Vagina (tissue), 2 donors: ENCODE results near the gene CDCP1. TPM values are rescaled to one million over a fixed set of nuclear protein-coding genes. Genes with fewer than 3 reads are reported as not detected.

Source experiments
- DNase-seq, 2 donors: peaks; one replicate each; pipeline ENCODE4 v3.0.0-alpha.2; 2017; ENCODE audit errors: extremely low spot score in 2 of 2
- H3K27ac ChIP-seq: fragments of 200-600 bp; sonication (generic); one replicate; pipeline ENCODE4 v1.5.1; 2019
- H3K27me3 ChIP-seq: fragments of 200-600 bp; sonication (generic); one replicate; pipeline ENCODE4 v1.5.1; 2019
- H3K36me3 ChIP-seq, 2 donors: fragments of 200-600 bp; sonication (generic); one replicate each; pipeline ENCODE4 v1.5.1; 2017 to 2019
- H3K4me1 ChIP-seq: fragments of 200-600 bp; sonication (generic); one replicate; pipeline ENCODE4 v1.5.1; 2019
- H3K4me3 ChIP-seq, 2 donors: fragments of 200-600 bp; sonication (generic); 1 replicate in 1 of 2; 2 replicates in 1 of 2; pipeline ENCODE4 v1.5.1; 2016 to 2019
- H3K9me3 ChIP-seq: fragments of 200-600 bp; sonication (generic); one replicate; pipeline ENCODE4 v1.5.1; 2019
- CTCF ChIP-seq, 3 experiments: fragments of 450-650 bp in 2 of 3; fragments of 200-600 bp in 1 of 3; sonication (generic) in 1 of 3; IDR thresholded peaks; one replicate each; pipeline ENCODE4 v1.5.1; 2017 to 2019; ENCODE audit warnings: antibody characterized with exemption in 3 of 3, mild to moderate bottlenecking in 2 of 3, moderate library complexity in 2 of 3
- POLR2A ChIP-seq, 2 donors: fragments of 450-650 bp; IDR thresholded peaks; one replicate each; pipeline ENCODE4 v1.6.1; 2017; ENCODE audit warnings: antibody characterized with exemption in 2 of 2, mild to moderate bottlenecking in 2 of 2, moderate library complexity in 2 of 2
- POLR2AphosphoS5 ChIP-seq, 2 donors: sonication (generic); formaldehyde crosslinking; IDR thresholded peaks; one replicate each; pipeline ENCODE4 v1.9.0; 2017; ENCODE audit warnings: antibody characterized with exemption in 2 of 2, mild to moderate bottlenecking in 2 of 2, low read depth in 1 of 2; ENCODE audit not compliant: insufficient read depth in 1 of 2
- intact Hi-C: fragments of 100-400 bp; cut with DNase I; formaldehyde crosslinking; loops from one replicate; pipeline ENCODE4 v1.15.1; 2023
- total RNA-seq: library from RNA; depleted of rRNA; stranded (reverse); fragments of >200 nt; gene quantifications from one replicate; pipeline ENCODE4 v1.2.3, GENCODE V29; 2016

CDCP1 gene
- total RNA-seq, 1 donor from 2014 or later = 27.5 TPM

GRCh38 chr3:45104715-45105711, 41.2 kb downstream of the CDCP1 start:
- H3K4me3 ChIP-seq = no peak overlapping the region

GRCh38 chr3:45103753-45104714, 42.1 kb downstream of the CDCP1 start:
- H3K27me3 ChIP-seq = no peaks in the 10 kb centered on the region
- H3K4me3 ChIP-seq = no peak overlapping the region
- no peak for DNase-seq
- no peaks in the 10 kb centered on the region for H3K4me1 ChIP-seq
- no peaks in the 10 kb centered on the region for H3K36me3 ChIP-seq
- TF ChIP-seq POLR2A (IDR thresholded peaks at IDR 0.05) = no peak
- no peak for TF ChIP-seq POLR2AphosphoS5 (IDR thresholded peaks at IDR 0.05; ENCODE audit: insufficient read depth in 1 of 2, low read depth in 1 of 2)
- TF ChIP-seq CTCF (IDR thresholded peaks at IDR 0.05) = no peak
- intact Hi-C loops = no loop called here
- H3K9me3 ChIP-seq = no peaks in the 10 kb centered on the region
- H3K27ac ChIP-seq = no peak overlapping the region

More at GRCh38 chr3:45104715-45105711, 41.2 kb downstream of the CDCP1 start:
- TF ChIP-seq CTCF (IDR thresholded peaks at IDR 0.05) (no peak), POLR2A (IDR thresholded peaks at IDR 0.05) (no peak), POLR2AphosphoS5 (IDR thresholded peaks at IDR 0.05; ENCODE audit: insufficient read depth in 1 of 2, low read depth in 1 of 2) (no peak)
- intact Hi-C loops = no loop called here
- no peak for DNase-seq
- H3K36me3 ChIP-seq = no peaks in the 10 kb centered on the region
- H3K9me3 ChIP-seq = no peaks in the 10 kb centered on the region
- H3K27ac ChIP-seq = no peak overlapping the region
- no peaks in the 10 kb centered on the region for H3K27me3 ChIP-seq
- H3K4me1 ChIP-seq = no peaks in the 10 kb centered on the region

- no peak overlapping the region for H3K4me3 ChIP-seq
- H3K4me1 ChIP-seq = no peaks in the 10 kb centered on the region
- H3K27ac ChIP-seq = no peak overlapping the region
- DNase-seq = no peak
- no peaks in the 10 kb centered on the region for H3K9me3 ChIP-seq
- intact Hi-C loops = no loop called here
- TF ChIP-seq CTCF (IDR thresholded peaks at IDR 0.05) = no peak
- no peak for TF ChIP-seq POLR2A (IDR thresholded peaks at IDR 0.05)
- no peak for TF ChIP-seq POLR2AphosphoS5 (IDR thresholded peaks at IDR 0.05; ENCODE audit: insufficient read depth in 1 of 2, low read depth in 1 of 2)
- H3K36me3 ChIP-seq = no peaks in the 10 kb centered on the region
- H3K27me3 ChIP-seq = no peaks in the 10 kb centered on the region
Measured at GRCh38 chr3:45103334-45103733, 42.8 kb downstream of the CDCP1 start.

GRCh38 chr3:45100981-45101407, 45.2 kb downstream of the CDCP1 start:
- no peak for TF ChIP-seq POLR2A (IDR thresholded peaks at IDR 0.05)
- TF ChIP-seq POLR2AphosphoS5 (IDR thresholded peaks at IDR 0.05; ENCODE audit: insufficient read depth in 1 of 2, low read depth in 1 of 2) = no peak
- TF ChIP-seq CTCF (IDR thresholded peaks at IDR 0.05) = no peak
- H3K4me3 ChIP-seq = no peak overlapping the region
- DNase-seq = no peak
- intact Hi-C loops = no loop called here
- no peaks in the 10 kb centered on the region for H3K9me3 ChIP-seq
- no peaks in the 10 kb centered on the region for H3K4me1 ChIP-seq
- no peaks in the 10 kb centered on the region for H3K36me3 ChIP-seq
- no peaks in the 10 kb centered on the region for H3K27me3 ChIP-seq
- H3K27ac ChIP-seq = no peak overlapping the region
